H7 (cell line): ENCODE results near the gene RASGRP4. TPM values are rescaled to one million over a fixed set of nuclear protein-coding genes. Genes with fewer than 3 reads are reported as not detected.
"Not testable (repeated sequence)": the region's sequence is repeated elsewhere in the genome, so short reads cannot be mapped to it uniquely, and the experiment has no call there.

Source experiments
- DNase-seq: peaks from one replicate; pipeline ENCODE4 v3.0.0; 2012
- H3K27me3 ChIP-seq: 2 replicates; pipeline ENCODE4 v1.6.0; 2011; ENCODE audit warnings: mild to moderate bottlenecking, low read length; ENCODE audit not compliant: control insufficient read depth, insufficient read depth
- H3K36me3 ChIP-seq: replicated peaks from 2 replicates; pipeline ENCODE4 v1.5.1; 2011; ENCODE audit warnings: low read length; ENCODE audit not compliant: control insufficient read depth, insufficient read depth
- H3K4me3 ChIP-seq: 2 replicates; pipeline ENCODE4 v1.5.1; 2011; ENCODE audit warnings: low read depth, mild to moderate bottlenecking, control low read depth, low read length, moderate library complexity; ENCODE audit not compliant: insufficient read depth
- total RNA-seq: library from RNA; depleted of rRNA; stranded (reverse); fragments of >200 nt; shearing (Covaris generic); gene quantifications from 2 replicates; pipeline ENCODE4 v1.2.3, GENCODE V29; 2014; rRNA removed

RASGRP4 gene
- total RNA-seq = 1.2 and 2.1 TPM in 2 replicates

- peak; percentile 85 for DNase-seq
- Histone ChIP-seq H3K4me3 (peak within 1 kb of the TSS; percentile 11; the same call in 1 of the 2 replicates), H3K36me3 (no peaks in the 10 kb centered on the region), H3K27me3 (no peaks in the 10 kb centered on the region)
These were observed at the start of gene RASGRP4 for GRCh38 chr19:38425810-38426466. Gene RASGRP4, minus strand, starts transcription at chr19:38426219. Its CDS starts 128 bp downstream, at chr19:38426091.

- Histone ChIP-seq H3K27me3 (no peaks in the 10 kb centered on the region), H3K36me3 (peaks cover 10% of the 10 kb centered on the region), H3K4me3 (no peak overlapping the region)
- DNase-seq = no peak
These were observed 49.2 kb upstream of the RASGRP4 start for GRCh38 chr19:38475176-38475575.

- no peak overlapping the region for H3K4me3 ChIP-seq
- DNase-seq = no peak
- no peaks in the 10 kb centered on the region for H3K27me3 ChIP-seq
- peaks cover 17% of the 10 kb centered on the region for H3K36me3 ChIP-seq
These were observed 47.2 kb upstream of the RASGRP4 start for GRCh38 chr19:38473201-38473600.

- peaks cover 19% of the 10 kb centered on the region for H3K36me3 ChIP-seq
- DNase-seq, H3K4me3 ChIP-seq, H3K27me3 ChIP-seq: not testable (repeated sequence)
These were observed 46.7 kb upstream of the RASGRP4 start for GRCh38 chr19:38472725-38473124.

- Histone ChIP-seq H3K36me3 (peaks cover 26% of the 10 kb centered on the region), H3K27me3 (no peaks in the 10 kb centered on the region), H3K4me3 (no peak overlapping the region)
- DNase-seq = no peak
These were observed 44.9 kb upstream of the RASGRP4 start for GRCh38 chr19:38470788-38471480.

- H3K36me3 ChIP-seq = peaks cover 25% of the 10 kb centered on the region
- no peak for DNase-seq
- H3K27me3 ChIP-seq = no peaks in the 10 kb centered on the region
These were observed 43.1 kb upstream of the RASGRP4 start for GRCh38 chr19:38469151-38469550.

GRCh38 chr19:38467541-38468525, 41.8 kb upstream of the RASGRP4 start:
- DNase-seq = no peak
- Histone ChIP-seq H3K4me3 (no peak overlapping the region), H3K36me3 (peaks cover 27% of the 10 kb centered on the region), H3K27me3 (no peaks in the 10 kb centered on the region)

More at GRCh38 chr19:38469151-38469550, 43.1 kb upstream of the RASGRP4 start:
- H3K4me3 ChIP-seq = no peak overlapping the region

- Histone ChIP-seq H3K27me3 (no peaks in the 10 kb centered on the region), H3K36me3 (peaks cover 27% of the 10 kb centered on the region), H3K4me3 (no peak overlapping the region)
- DNase-seq = no peak
These were observed 40.0 kb upstream of the RASGRP4 start for GRCh38 chr19:38466050-38466449.

GRCh38 chr19:38464421-38465082, 38.5 kb upstream of the RASGRP4 start:
- Histone ChIP-seq H3K36me3 (peaks cover 26% of the 10 kb centered on the region), H3K4me3 (no peak overlapping the region)
- DNase-seq = peak; percentile 67

GRCh38 chr19:38463365-38463764, 37.3 kb upstream of the RASGRP4 start:
- H3K36me3 ChIP-seq = peaks cover 26% of the 10 kb centered on the region
- no peaks in the 10 kb centered on the region for H3K27me3 ChIP-seq
- peak; percentile 44 for DNase-seq
- no peak overlapping the region for H3K4me3 ChIP-seq

More at GRCh38 chr19:38464421-38465082, 38.5 kb upstream of the RASGRP4 start:
- H3K27me3 ChIP-seq = no peaks in the 10 kb centered on the region

- peaks cover 33% of the 10 kb centered on the region for H3K36me3 ChIP-seq
- no peak for DNase-seq
These were observed 33.0 kb upstream of the RASGRP4 start for GRCh38 chr19:38458991-38459390.

GRCh38 chr19:38457690-38458405, 31.8 kb upstream of the RASGRP4 start:
- no peaks in the 10 kb centered on the region for H3K27me3 ChIP-seq
- H3K36me3 ChIP-seq = peaks cover 32% of the 10 kb centered on the region
- no peak for DNase-seq
- H3K4me3 ChIP-seq = no peak overlapping the region

More at GRCh38 chr19:38458991-38459390, 33.0 kb upstream of the RASGRP4 start:
- Histone ChIP-seq H3K27me3 (no peaks in the 10 kb centered on the region), H3K4me3 (no peak overlapping the region)

- Histone ChIP-seq H3K4me3 (no peak overlapping the region), H3K36me3 (peaks cover 32% of the 10 kb centered on the region), H3K27me3 (peaks cover 1% of the 10 kb centered on the region; the same call in 1 of the 2 replicates)
- DNase-seq = no peak
These were observed 31.2 kb upstream of the RASGRP4 start for GRCh38 chr19:38457202-38457601.
